Activated naive CD4-positive, alpha-beta T cell treated with anti-CD3 and anti-CD28 coated beads for 36 hours (primary cell): Measurements from ENCODE around the gene FBN2. TPM values are rescaled to one million over a fixed set of nuclear protein-coding genes. Genes with fewer than 3 reads are reported as not detected.
"Not testable (repeated sequence)": the region's sequence is repeated elsewhere in the genome, so short reads cannot be mapped to it uniquely, and the experiment has no call there.

Source experiments
- CTCF ChIA-PET: fragments of 350-600 bp; sonication (Branson Sonifier 250); formaldehyde crosslinking; loops from one replicate; lab custom pipeline; 2021; ENCODE audit warnings: antibody characterized with exemption; lab: Charles Lee
- DNase-seq: peaks from one replicate; pipeline ENCODE4 v3.0.0-alpha.2; 2020
- H3K27ac Mint-ChIP-seq: one replicate; pipeline ENCODE4 v1.8.0; 2021; ENCODE audit warnings: mild to moderate bottlenecking, mixed read lengths
- H3K27me3 Mint-ChIP-seq: one replicate; pipeline ENCODE4 v1.8.0; 2021; ENCODE audit warnings: low read depth, mixed read lengths
- H3K36me3 Mint-ChIP-seq: one replicate; pipeline ENCODE4 v1.8.0; 2021; ENCODE audit warnings: low read depth, mixed read lengths
- H3K4me1 Mint-ChIP-seq: one replicate; pipeline ENCODE4 v1.8.0; 2021; ENCODE audit warnings: low read depth, mixed read lengths
- H3K4me3 Mint-ChIP-seq: one replicate; pipeline ENCODE4 v1.8.0; 2021; ENCODE audit warnings: mild to moderate bottlenecking, moderate library complexity, mixed read lengths
- H3K9me3 Mint-ChIP-seq: one replicate; pipeline ENCODE4 v1.8.0; 2021; ENCODE audit warnings: mixed read lengths
- intact Hi-C: fragments of 100-400 bp; cut with micrococcal nuclease; formaldehyde crosslinking; loops from one replicate; pipeline ENCODE4 v1.15.1; 2023
- total RNA-seq, 2 experiments: library from RNA; stranded (reverse); gene quantifications; one replicate each; pipeline ENCODE4 v1.2.3, GENCODE V29; 2021

The FBN2 gene
- total RNA-seq, 2 experiments from 2014 or later: not detected

DNA sequence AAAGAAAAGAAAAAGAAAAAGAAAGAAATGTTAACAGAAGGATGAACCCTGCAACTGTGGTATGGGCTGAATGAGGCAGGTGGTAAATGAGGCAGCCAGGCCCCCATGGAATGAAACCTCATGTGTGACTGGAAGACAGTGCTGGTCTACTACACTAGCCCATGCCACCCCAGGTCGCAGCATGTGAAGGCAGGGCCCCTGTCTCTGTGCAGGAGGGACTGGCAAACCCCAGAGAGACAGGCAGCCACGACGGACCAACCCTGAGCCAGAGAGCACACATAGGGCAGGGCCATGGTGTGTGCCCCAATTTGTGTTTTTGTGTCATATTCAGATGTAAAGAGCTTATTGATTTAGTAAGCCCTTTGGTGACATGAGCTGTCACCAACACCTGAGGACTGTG, 198.5 kb downstream of the FBN2 start:
- Mint-ChIP-seq H3K36me3 (no peaks in the 10 kb centered on the region), H3K27me3 (no peaks in the 10 kb centered on the region), H3K4me3 (no peak overlapping the region), H3K27ac (no peak overlapping the region), H3K9me3 (no peaks in the 10 kb centered on the region), H3K4me1 (no peaks in the 10 kb centered on the region)
- DNase-seq: no peak
- CTCF ChIA-PET: no interaction called here
- intact Hi-C loops: no loop called here

DNA sequence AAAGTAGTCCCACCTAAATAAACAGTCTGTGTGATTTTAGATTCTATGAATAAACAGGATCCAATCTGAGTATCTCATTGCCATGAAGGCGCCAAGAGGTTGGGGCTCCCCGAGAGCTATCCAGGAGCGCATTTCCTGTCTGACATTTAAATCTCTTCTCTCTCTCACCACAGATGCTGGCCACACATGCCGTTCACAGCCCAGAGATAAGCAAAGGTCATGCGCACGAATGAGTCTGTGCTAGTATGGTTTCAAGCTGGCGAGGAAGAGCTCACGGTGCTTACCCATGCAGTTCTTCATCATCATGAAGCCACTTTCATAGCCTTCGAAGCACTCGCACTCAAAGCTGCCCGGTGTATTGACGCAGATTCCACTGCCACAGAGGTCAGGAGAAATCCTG, 199.4 kb downstream of the FBN2 start:
- no peak for DNase-seq
- Mint-ChIP-seq H3K36me3 (no peaks in the 10 kb centered on the region), H3K27me3 (no peaks in the 10 kb centered on the region), H3K9me3 (no peaks in the 10 kb centered on the region), H3K4me1 (no peaks in the 10 kb centered on the region), H3K27ac (no peak overlapping the region), H3K4me3 (no peak overlapping the region)
- CTCF ChIA-PET: no interaction called here
- intact Hi-C loops: no loop called here

DNA sequence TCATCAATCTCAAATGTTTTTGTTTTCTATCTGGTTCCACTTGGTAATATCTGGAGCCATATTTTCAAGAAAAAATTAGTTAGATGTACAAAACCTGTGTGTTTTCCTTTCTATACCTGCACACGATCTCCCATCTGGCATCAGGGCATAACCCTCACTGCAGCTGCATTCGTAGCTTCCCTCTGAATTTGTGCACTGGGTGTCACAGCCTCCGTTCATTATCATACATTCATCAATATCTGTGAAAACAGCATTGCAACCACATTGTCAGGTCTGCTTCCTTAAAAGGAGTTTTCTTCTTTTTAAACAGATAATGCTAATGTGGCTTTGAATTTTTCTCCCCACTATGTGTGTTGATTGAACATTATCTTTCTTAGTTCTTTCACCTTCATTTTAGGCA, 202.7 kb downstream of the FBN2 start:
- no peak overlapping the region for H3K27ac Mint-ChIP-seq
- H3K36me3 Mint-ChIP-seq: no peaks in the 10 kb centered on the region
- no peak for DNase-seq
- no peaks in the 10 kb centered on the region for H3K4me1 Mint-ChIP-seq
- no peaks in the 10 kb centered on the region for H3K9me3 Mint-ChIP-seq
- intact Hi-C loops: no loop called here
- no peaks in the 10 kb centered on the region for H3K27me3 Mint-ChIP-seq
- CTCF ChIA-PET: no interaction called here
- no peak overlapping the region for H3K4me3 Mint-ChIP-seq

DNA sequence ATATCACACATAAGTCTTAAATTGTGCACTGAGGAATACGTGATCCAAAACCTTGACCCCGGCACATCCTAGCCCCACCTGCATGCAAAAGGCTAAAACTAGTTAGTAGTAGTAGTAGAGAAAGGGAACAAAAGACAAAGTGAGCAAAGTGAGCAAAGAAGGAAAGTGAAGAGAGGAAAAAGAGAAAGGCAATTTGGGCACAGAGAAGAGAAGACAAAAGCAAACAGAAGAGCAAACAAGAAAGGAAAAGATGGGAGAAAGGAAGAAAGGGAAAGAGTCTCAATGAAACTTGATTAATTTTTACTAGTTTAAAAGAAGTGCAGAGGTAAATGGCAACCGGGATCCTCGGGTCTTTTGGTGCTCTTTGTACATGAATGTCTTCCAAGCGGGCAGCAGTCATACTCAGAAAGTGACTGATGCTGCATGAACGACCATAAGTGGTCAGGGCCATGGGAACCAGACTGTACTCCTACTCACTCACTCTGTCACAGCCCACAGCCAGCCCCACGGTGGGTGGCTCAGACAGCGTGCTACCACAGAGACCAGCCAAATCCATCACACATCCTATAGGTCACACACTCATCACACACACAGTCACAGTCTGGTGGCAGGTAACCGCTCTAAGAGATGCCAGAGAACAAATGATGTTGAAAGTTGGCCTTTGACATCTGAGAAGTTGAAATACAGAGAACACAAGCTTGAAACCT, 203.9 kb downstream of the FBN2 start:
- Mint-ChIP-seq H3K9me3 (no peaks in the 10 kb centered on the region), H3K4me1 (no peaks in the 10 kb centered on the region), H3K27ac (no peak overlapping the region), H3K36me3 (no peaks in the 10 kb centered on the region), H3K27me3 (no peaks in the 10 kb centered on the region), H3K4me3 (no peak overlapping the region)
- intact Hi-C loops: no loop called here
- DNase-seq: no peak
- CTCF ChIA-PET: no interaction called here

DNA sequence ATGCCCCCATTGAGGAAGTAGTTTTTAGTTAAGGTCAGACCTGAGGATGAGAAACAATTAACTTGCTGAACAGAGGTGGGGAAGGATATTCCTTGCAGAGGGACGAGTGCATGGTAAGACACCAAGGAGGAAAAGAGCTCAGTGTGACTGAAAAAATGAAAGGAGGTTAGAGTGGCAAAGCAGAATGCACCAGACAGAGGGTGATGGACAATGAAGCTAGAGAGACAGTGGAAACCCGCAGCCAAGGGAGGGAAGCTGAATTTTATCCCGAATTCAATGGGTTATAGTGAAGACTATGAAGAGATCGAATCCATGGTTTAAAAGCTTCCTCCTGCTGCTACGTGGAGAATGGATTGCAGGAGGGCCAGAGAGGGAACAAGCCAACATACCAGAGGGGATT, 206.8 kb downstream of the FBN2 start:
- no peaks in the 10 kb centered on the region for H3K36me3 Mint-ChIP-seq
- H3K27ac Mint-ChIP-seq: no peak overlapping the region
- H3K4me3 Mint-ChIP-seq: no peak overlapping the region
- H3K9me3 Mint-ChIP-seq: no peaks in the 10 kb centered on the region
- intact Hi-C loops: no loop called here
- DNase-seq: no peak
- CTCF ChIA-PET: no interaction called here
- H3K27me3 Mint-ChIP-seq: peaks cover 2% of the 10 kb centered on the region
- no peaks in the 10 kb centered on the region for H3K4me1 Mint-ChIP-seq

DNA sequence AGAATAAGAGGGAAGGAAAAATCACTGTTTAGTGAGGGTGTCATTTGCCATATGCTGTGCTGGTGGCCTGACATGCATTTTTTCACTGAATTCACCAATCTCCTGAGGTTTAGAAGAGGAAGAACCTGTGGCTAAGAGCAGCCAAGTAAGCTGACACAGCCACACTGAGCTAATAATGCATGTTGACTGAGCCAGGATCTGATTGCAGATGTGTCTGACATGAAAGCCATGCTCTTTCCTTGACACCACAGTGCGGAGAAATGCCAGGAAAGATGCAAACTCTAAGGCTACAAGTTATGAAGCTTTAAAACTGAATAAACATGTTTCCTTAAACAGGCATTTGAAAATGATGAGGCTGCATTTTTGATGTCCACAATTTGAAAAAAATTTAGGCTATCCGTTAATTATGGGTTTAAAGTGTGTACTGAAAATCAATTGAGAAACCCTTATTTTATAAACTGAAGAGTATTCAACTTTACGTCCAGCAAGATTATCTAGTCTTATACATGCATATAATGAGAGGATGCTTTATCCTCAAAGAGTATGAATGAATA, 208.6 kb downstream of the FBN2 start:
- no peaks in the 10 kb centered on the region for H3K36me3 Mint-ChIP-seq
- no peaks in the 10 kb centered on the region for H3K4me1 Mint-ChIP-seq
- no peak overlapping the region for H3K27ac Mint-ChIP-seq
- H3K27me3 Mint-ChIP-seq: peaks cover 4% of the 10 kb centered on the region
- no peak for DNase-seq
- H3K4me3 Mint-ChIP-seq: no peak overlapping the region
- CTCF ChIA-PET: no interaction called here
- intact Hi-C loops: no loop called here
- H3K9me3 Mint-ChIP-seq: no peaks in the 10 kb centered on the region

DNA sequence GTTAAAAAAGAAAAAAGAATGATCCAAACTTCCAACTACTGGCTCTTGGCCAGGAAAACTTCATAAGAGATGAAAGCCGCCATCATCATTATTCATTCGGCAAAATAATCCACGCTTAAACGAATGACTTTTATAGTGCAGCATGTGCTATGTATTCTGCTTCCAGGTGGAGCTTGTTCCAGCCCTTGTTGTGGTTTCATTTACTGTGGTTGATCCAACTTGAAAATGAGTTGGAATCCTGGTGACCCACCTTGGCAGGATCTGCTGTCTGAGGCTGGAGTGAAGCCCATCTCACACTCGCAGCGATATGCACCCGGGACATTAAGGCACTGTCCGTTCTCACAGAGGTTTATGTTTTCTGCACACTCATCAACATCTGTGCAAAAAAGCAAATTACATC, 209.6 kb downstream of the FBN2 start:
- peaks cover 4% of the 10 kb centered on the region for H3K27me3 Mint-ChIP-seq
- DNase-seq: no peak
- no peaks in the 10 kb centered on the region for H3K4me1 Mint-ChIP-seq
- no peaks in the 10 kb centered on the region for H3K9me3 Mint-ChIP-seq
- no peaks in the 10 kb centered on the region for H3K36me3 Mint-ChIP-seq
- H3K4me3 Mint-ChIP-seq: no peak overlapping the region
- CTCF ChIA-PET: no interaction called here
- no peak overlapping the region for H3K27ac Mint-ChIP-seq
- intact Hi-C loops: no loop called here

DNA sequence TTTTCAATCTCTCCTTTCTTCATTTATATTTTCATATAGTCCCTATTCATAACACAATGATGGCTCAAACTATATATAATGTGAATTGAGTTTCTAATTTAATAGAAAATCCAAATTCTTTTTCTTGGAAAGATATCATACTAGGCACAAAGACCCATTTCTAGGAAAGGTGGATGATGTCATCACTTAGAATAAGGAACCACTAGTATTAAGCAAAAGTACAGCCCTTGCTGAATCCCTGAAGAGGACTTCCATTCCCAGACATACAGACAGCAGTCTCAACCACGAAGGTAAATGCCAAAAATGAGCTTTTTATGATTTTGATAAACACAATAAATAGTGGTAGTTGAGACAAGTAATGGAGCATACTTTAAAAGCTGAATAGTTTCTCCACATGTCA, 210.0 kb downstream of the FBN2 start:
- no peak overlapping the region for H3K27ac Mint-ChIP-seq
- no peaks in the 10 kb centered on the region for H3K4me1 Mint-ChIP-seq

DNA sequence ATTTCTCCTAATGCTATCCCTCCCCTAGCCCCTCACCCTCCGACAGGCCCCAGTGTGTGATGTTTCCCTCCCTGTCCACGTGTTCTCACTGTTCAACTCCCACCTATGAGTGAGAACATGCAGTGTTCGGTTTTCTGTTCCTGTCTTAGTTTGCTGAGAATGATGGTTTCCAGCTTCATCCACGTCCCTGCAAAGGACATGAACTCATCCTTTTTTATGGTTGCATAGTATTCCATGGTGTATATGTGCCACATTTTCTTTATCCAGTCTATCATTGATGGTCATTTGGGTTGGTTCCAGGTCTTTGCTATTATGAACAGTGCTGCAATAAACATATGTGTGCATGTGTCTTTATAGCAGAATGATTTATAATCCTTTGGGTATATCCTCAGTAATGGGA, 216.6 kb downstream of the FBN2 start:
- DNase-seq, H3K9me3 Mint-ChIP-seq, H3K4me3 Mint-ChIP-seq, CTCF ChIA-PET, H3K4me1 Mint-ChIP-seq, H3K27ac Mint-ChIP-seq, intact Hi-C loops, H3K36me3 Mint-ChIP-seq, H3K27me3 Mint-ChIP-seq: not testable (repeated sequence)

More for the DNA sequence above, 210.0 kb downstream of the FBN2 start:
- CTCF ChIA-PET: no interaction called here
- no peak overlapping the region for H3K4me3 Mint-ChIP-seq
- no peak for DNase-seq
- H3K9me3 Mint-ChIP-seq: no peaks in the 10 kb centered on the region
- no peaks in the 10 kb centered on the region for H3K36me3 Mint-ChIP-seq
- peaks cover 4% of the 10 kb centered on the region for H3K27me3 Mint-ChIP-seq
- intact Hi-C loops: no loop called here

DNA sequence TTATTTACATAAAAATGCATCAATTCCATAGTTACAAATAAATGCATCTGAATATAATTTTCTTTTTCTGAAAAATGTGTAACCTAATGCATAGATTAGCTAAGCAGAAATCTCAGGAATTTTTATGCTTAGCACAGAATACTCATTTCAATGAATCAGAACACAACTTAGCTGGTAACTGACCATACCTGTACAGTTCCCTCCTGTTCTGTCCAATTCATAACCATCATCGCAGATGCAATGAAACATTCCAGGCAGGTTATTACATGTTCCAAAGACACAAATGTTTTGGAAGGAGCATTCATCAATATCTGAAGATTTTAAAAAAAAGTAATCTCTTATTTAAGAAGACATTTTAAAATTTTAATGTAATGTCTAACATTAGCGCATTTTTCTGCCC, 219.4 kb downstream of the FBN2 start:
- H3K36me3 Mint-ChIP-seq: no peaks in the 10 kb centered on the region
- no peaks in the 10 kb centered on the region for H3K4me1 Mint-ChIP-seq
- CTCF ChIA-PET: no interaction called here
- intact Hi-C loops: no loop called here
- peaks cover 3% of the 10 kb centered on the region for H3K27me3 Mint-ChIP-seq
- no peaks in the 10 kb centered on the region for H3K9me3 Mint-ChIP-seq
- H3K4me3 Mint-ChIP-seq: no peak overlapping the region
- DNase-seq: no peak
- no peak overlapping the region for H3K27ac Mint-ChIP-seq

DNA sequence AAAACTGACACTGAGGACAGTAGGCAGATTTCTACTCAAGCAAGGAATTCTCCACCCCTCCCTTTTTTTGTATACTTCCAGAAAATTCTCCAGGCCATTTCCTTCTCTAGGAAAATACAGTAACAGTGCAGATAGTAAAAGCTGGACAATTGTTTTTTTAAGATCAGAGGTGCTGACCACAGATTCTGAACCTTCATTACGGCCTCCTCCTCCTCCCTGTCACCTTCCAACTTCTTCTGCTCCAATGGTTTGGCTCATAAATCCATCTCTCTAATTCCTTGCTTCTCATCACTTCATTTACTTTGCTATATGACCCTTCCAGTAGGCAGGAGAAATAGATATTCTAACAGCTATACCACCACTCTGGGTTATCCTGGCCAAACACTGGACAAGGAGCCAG, 220.6 kb downstream of the FBN2 start:
- Mint-ChIP-seq H3K4me1 (no peaks in the 10 kb centered on the region), H3K27ac (no peak overlapping the region), H3K4me3 (no peak overlapping the region), H3K36me3 (no peaks in the 10 kb centered on the region), H3K27me3 (peaks cover 3% of the 10 kb centered on the region), H3K9me3 (no peaks in the 10 kb centered on the region)
- no peak for DNase-seq
- intact Hi-C loops: no loop called here
- CTCF ChIA-PET: no interaction called here

DNA sequence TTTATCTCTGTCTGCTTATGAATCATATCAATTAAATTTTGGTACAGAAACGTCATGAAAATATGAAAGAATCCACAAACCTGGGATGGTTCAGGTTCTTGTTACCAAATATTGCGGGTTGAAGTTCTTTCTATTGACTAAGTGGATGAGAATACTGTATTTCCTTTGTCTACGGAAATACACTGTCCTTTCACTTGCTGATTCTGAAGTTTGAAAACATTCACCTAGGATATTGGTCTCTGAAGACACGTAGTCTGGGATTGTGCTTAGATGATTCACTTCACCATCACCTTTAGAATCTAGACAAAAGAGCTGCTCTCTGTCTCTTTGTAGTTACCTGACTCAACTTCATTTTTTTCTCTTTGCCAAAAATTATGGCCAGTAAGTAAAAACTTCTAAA, 222.4 kb downstream of the FBN2 start:
- no peak overlapping the region for H3K4me3 Mint-ChIP-seq
- no peaks in the 10 kb centered on the region for H3K4me1 Mint-ChIP-seq
- H3K27ac Mint-ChIP-seq: no peak overlapping the region
- H3K9me3 Mint-ChIP-seq: no peaks in the 10 kb centered on the region
- no peaks in the 10 kb centered on the region for H3K36me3 Mint-ChIP-seq
- CTCF ChIA-PET: no interaction called here
- H3K27me3 Mint-ChIP-seq: peaks cover 3% of the 10 kb centered on the region
- intact Hi-C loops: no loop called here
- DNase-seq: no peak

DNA sequence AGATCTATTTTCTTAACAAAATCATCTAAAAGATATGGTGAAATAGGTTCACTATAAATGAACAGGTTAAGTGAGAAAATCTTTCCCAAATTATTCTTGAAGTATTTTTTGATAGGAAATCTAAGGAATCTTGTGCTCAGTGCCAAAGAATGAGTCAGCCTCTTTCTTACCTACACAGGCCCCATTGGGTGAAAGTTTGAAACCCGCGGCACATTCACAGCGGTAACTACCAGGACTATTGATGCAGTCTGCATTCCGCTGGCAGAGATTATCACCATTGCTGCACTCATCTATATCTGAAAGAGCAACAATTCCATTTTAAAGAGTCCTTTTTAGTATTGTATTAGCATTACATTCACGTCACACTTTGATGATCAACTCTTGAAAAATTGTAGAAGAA, 232.7 kb downstream of the FBN2 start:
- Mint-ChIP-seq H3K27me3 (no peaks in the 10 kb centered on the region), H3K27ac (no peak overlapping the region), H3K9me3 (no peaks in the 10 kb centered on the region), H3K36me3 (no peaks in the 10 kb centered on the region), H3K4me1 (no peaks in the 10 kb centered on the region), H3K4me3 (no peak overlapping the region)
- DNase-seq: no peak
- intact Hi-C loops: no loop called here
- CTCF ChIA-PET: no interaction called here
